Inflammatory macrophage treated with lipopolysaccharide for 4 hours (primary cell): Measurements from ENCODE around the gene NRP2.

ENCODE experiments used
- DNase-seq: peaks from one replicate; pipeline ENCODE4 v3.0.0-alpha.2; 2020

NRP2 gene

DNA sequence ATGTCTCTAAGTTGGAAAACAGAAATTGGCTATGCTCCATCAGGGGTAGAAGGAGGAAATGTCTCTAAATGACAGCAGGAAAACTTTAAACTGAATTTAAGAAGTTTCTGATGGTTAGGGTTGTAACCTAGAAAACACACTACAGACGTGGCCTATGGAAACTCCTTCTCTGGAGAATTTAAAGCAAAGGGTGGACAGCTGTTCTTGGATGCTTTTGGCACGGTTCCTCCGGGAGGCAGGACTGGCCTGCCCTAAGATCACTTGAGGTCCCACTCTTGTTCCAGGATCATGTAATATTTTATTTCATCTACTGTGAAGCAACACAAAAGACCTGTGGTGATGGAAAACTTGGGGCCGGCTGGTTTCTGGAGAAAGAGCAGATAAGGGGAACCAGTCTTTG is 77.0 kb downstream of the NRP2 start:
- DNase-seq, result no peak

DNA sequence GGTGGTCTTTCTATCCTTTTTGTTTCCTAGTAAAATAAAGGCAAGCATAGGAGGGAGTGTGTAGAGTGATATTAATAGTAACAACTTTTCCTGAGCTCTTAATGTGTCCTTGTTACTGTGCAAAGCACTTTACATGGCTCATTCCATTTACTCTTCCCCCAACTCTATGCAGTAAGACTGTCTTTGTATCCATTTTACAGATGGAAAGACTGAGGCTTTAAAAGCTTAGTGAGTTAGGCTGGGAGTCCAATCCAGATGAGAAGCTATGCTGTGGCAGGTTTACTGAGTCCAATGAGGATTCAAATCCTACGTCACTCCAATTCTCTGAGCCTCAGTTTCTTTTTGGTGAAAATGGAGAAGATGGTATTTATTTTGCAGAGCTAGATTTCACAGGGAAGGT is 77.4 kb downstream of the NRP2 start:
- DNase-seq, result no peak

DNA sequence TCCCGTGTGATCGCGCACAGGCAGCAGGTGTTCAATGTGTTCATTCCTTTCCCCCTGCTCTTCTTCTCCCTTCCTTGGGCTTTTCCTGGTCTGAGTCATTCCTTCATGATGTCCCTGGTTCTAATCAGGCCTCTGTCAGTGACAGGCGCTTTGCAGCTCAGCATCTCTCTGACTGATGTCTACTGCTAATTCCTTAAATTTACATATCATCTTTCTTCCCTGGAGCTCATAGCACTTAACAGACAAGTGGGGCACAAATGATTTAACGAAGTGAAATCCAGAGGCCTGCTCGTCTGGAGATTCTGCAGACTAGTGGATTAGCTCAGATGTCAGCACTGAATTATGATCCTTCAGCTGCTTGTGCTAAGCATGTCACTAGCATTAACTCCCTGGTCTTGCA is 77.9 kb downstream of the NRP2 start:
- DNase-seq, result no peak

DNA sequence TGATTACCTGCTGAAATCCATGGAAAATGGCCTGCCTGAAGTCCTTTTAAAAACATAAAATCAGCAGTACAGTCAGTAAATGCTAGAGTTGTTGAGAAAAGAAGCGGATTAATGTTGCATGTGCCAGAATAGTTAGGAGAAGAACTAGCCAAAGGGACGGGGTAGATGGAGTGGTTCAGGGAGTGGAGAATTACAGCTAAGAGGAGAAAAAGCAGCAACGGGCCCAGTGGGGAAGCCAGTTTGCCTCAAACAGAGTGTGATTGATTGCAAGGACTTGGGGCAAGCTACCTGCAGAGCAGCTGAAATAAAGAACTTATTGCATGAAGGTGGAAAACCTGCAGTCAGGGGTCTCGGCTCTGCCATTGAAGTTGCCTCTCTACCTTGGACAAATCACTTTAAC is 79.1 kb downstream of the NRP2 start:
- no peak for DNase-seq

DNA sequence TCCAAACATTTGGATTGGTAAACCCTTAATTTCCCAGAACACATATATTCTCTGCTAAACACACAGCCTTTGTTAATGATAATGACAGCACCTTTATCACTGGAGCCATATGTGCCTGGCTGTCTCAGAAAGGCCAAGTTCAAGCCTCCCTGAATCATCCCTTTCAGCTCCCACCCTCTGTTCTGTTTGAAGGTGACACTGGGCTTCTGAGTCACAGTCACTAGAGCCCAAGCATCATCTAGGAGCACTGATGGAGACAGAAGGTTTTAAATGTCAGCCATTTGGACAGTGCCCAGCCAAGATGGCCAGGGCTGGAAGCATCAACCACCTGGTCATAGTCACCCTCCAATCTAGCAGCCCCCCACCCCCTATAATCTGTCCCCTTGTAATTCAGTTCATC is 80.6 kb downstream of the NRP2 start:
- DNase-seq, result no peak

DNA sequence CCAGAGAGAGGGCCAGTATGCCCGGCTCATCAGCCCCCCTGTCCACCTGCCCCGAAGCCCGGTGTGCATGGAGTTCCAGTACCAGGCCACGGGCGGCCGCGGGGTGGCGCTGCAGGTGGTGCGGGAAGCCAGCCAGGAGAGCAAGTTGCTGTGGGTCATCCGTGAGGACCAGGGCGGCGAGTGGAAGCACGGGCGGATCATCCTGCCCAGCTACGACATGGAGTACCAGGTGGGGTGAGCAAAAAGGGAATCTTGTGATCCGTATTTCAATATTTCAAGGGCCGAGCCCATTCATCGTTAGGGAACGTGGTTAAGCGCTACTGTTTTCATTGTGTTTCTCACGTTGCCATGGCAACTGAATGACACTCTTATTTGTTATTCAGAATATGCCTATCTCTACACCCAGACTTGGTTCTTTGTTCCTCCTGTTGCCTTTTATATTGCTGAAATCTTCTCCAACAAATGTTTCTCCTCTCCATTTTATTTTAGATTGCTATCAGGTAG is 81.5 kb downstream of the NRP2 start:
- no peak for DNase-seq

DNA sequence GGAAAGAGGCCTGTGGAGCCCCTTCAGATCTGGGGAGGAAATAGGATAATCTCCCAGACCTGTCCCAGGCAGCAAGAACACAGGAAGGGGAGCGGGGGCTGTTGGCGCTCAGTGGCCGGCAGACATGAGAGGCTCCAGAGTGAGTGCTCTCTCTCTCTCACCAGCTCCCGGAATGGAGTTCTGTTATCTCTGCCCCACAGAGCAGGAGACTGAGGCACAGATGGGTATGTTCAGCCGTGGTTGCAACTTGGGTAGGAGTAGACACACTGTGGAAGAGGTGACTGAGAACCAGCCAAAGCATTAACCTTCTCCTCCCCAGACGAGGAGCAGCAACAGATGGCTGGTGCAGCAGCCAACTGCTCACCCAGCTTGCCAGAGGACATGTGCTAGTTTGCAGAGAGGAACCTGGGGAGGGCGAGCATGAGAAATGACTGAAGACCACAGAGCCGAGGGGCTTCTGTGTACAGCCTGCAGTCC is 82.0 kb downstream of the NRP2 start:
- DNase-seq, result no peak

DNA sequence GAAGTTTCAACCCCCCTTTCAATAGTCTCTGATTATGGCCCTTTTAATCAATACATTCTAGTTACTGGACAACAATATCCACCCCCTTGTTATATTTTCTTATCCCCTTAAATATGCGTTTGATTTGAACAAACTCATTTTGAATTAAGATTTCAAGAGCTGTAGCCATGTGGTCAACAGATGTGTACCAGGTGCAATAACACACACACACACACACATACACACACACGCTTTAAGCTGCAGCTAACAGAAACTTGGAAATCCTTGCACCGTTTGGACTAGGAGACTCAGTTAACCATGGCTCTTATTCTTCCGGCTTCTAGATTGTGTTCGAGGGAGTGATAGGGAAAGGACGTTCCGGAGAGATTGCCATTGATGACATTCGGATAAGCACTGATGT is 82.8 kb downstream of the NRP2 start:
- DNase-seq, result no peak

DNA sequence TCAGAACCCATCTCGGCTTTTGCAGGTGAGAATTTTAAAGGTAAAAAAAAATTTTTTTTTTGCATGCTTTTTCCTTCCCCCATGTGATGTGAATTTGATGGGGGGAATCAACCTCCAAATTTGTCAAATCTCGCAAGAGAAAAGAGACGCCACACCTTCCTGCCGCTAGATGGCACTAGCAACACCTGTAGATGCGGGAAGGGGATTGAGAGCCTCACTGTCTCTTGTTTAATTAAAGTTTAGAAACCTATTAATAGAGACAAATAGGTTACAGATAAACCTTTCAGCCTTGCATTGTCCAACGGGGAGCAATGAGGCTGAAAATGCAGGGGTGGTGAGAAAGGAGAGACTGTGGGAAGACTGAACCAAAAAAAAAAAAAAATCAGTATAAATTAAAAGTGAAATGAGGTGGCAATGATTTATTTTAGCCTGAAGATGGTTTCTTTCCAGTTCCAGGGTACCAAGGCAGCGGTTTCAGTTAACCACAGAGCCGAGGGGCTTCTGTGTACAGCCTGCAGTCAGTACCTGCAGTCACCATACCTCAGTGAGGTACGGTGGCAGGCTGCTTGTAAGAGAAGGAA is 84.6 kb downstream of the NRP2 start:
- peak; percentile 49 for DNase-seq

DNA sequence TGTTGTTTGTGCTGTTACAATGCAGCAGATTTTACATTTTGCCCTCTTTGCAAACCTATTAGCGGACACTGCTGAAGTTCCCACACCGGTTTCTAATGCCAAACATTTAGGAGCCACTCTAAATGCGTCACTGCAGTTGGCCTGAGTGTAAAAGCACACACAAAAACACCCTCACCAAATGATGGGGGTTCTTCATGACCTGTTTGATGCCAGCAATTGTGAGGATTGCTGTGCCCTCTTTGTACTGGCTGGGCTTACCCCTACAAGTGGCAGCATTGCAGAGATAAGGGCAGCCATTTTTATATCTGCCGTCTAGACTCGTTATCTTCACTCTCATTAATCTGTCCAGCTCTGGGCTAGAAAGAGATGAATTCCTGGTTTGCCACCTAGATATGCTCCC is 85.3 kb downstream of the NRP2 start:
- DNase-seq, result no peak

DNA sequence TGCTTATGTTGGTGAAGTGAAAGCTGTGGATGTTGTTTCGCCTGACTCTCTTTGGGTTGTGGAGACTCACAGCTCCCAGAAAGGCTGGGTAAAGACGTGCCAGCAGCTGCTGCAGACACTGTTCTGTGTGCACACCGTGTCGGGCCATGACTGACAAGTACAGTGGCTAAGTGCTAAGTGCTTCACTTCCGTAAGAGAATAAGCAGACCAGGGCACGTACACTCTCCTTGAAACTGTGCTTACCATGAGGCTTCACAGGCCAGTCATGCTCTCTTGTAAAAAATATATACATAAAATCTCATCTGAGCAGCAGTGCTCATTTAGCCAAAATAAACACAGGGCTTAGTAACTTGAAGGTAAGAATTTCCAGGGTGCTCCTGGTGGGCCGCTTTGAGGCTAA is 86.0 kb downstream of the NRP2 start:
- DNase-seq, result no peak

DNA sequence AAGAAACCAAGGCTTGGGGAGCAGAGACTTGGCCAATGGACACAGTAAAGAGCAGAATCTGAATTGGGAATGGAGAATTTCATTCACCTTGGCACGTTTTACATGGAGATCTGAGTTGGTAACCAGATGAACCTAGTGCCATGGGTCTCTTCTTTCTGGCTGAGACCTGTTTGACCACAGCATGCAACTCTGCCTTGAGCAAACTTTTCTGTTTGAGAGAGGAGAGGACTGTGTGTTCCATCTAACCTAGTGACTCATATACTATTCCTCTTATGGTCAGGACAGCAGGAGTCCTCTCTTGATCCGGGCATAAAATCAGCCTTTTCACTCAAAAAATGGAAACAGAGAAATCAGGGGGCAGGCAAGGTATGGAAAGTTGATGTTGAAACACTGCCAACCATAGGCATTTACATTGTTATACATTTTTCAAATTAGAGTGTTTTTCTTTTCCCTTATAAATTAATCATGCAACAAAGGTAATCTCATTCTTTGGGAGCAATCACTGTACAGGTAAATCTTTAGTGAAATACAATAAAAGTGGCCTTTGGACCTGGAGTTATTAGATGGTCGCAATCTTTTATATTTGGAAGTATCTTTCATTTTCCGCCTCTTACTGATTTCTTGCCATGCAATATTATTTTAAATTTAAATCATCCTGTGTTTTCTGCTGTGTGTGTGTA is 86.7 kb downstream of the NRP2 start:
- no peak for DNase-seq

DNA sequence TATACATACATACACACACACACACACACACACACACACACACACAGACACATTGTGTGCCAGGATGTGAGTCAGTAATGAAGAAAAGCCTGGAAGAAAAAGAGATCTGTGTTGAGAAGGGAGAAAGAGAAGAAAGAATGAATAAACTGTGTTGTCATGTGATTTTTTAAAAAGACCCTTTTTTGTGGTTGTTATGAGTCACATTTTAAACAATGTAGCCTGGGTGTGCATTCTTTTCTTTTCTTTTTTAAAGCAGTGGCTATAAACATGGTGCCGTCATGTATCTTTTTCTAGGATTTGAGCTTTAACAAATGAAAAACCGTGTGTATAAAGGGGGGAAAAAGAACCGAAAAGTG is 87.2 kb downstream of the NRP2 start:
- no peak for DNase-seq

DNA sequence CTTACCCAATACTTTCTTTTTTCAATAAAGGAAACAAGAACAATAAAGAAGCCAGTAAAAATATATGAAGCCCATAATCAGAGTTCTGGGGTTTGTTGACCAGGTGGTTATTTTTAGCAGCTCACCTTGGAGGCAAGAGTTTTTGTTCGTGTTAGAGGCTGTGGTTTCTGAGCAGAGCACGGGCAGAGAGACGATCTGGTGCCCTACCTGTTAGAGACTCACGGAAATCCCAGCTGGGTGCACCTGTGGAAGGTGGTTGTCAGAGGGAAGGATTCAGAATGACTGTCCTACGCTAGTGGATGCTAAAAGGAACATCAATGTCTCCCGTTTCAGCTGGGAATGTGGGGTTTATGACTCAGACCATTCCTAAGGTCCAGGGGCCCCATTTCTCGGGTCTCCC is 87.6 kb downstream of the NRP2 start:
- DNase-seq, result no peak

DNA sequence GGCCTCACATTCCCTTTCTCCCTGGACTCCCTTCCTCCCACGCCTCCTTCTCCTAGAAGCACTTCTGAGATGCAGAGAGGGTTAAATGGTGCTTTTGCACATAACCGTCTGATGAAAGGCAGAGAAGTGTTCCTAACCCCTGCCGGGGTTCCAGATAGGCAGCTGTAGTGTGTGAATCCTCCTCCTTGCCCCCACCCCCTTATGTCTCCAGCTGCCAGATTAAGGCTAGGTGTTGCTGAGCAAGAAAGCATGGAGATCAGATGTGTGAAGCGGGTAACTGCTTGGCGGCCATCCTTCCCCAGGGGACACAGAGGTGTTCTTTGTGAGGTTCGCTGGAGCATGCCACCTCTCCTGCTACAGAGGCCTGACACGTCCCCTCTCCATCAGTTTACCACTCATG is 88.3 kb downstream of the NRP2 start:
- no peak for DNase-seq

DNA sequence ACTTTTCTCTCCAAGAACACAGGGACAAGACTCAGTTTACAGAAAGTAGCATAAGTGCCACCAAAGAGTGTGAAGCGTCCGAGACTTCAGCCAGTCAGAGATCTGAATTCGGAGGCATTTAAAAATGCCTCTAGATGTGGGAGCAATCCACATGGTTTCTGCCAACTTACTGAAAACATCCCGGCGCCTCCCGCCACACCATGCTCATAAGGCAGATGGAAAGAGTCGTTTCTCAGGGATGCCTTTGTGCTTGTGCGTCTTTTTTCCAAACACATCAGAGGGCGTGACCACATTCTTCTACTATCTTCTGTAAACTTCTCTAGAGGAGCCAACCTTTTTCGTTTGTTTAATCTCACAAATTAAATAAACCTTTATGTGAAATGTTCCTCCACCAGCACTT is 88.7 kb downstream of the NRP2 start:
- no peak for DNase-seq

DNA sequence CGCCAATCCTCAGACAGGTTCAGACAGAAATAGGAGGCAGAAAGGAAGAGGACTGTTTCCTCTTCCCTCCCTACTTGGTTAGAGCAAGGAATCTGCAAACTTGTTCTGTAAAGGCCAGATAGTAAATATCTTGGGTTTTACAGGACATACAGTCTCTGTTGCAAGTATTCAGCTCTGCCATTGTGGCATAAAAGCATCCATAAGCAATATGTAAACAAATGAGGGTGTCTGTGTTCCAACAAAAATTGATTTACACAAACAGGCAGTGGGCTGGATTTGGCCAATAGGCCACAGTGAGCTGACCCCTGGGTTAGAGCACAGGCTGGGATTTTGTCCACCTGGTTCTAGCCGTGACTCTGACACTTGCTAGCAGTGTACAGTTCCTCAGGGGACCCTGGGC is 89.4 kb downstream of the NRP2 start:
- DNase-seq, result no peak

DNA sequence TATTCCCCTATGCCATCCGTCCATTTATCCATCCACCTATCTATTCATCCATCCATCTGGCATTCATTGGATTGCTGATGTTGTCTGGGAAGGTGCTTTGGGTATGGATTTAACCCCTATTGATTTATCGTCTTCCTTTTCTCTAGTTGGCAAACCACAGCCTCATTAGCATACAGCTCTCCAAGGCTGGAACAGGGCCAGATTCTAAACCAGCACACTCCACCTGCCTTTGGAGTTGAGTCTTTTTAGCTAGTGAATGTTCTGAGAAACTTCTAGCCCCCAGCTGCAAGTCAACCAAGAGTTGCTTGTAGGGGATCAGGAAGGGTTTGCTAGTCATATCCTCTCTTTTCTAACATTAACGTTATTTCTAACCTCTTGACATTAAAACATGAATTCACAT is 90.7 kb downstream of the NRP2 start:
- DNase-seq, result no peak

DNA sequence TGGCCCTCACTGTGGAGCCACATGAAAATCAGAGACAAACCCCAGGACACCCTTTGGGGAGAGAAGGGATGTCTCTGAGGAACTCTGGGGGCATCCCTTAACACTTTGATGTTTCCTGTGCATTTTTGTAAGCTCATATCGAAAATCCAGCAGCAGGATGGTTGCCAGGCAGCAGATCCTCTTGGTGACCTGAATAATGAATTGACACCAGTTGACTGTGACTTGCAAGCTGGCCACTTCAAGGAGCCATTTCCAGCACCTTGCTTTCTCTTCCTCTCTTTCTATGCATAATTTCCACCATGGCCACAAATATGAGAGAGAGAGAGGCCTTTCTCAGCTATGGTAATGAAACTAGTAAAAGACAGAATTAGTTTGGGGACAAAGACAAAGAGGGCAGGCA is 91.7 kb downstream of the NRP2 start:
- DNase-seq, result no peak

DNA sequence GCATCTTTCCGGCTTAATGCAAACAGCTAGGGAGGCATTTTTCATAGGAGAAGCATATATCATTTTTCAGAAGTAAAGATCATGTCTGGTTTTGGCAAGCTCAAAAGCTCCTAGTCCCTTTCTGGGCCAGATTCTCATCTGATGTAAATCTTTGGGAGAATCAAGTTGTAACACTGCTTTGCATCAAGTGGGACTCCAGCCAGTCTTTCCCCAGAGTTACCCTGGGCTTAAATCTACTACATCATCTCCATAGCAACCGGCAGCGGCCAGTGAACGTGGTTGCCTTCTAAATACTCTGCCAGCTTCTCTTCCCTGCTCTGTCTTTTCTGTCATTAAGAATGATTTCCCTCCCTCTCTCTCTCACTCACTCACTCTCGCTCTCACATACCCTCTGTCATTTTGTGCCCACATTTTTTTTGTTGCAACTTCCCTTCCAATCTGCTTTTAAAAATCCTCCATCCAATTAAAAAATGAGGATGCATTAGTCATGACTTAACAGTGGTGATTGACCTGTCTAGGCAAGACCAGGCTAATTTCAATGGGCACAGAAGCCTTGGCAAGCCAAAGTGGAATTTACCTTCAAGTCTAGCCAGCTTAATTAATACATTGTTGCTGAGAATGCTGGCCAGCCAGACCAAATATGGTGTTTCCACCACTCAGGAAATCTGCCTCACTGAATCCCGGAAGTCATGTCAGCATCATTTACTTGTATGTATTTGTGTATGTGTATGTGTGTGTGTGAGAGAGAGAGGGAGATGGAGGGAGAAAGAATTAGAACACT is 93.0 kb downstream of the NRP2 start:
- DNase-seq, result no peak

DNA sequence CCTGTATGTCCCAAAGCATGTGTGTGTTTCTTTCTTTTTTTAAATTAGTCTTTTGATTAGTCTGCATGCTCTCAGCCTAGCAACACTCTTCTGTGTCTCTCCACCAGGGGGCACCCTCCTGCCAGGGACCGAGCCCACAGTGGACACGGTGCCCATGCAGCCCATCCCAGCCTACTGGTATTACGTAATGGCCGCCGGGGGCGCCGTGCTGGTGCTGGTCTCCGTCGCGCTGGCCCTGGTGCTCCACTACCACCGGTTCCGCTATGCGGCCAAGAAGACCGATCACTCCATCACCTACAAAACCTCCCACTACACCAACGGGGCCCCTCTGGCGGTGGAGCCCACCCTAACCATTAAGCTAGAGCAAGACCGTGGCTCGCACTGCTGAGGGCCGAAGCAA is 93.8 kb downstream of the NRP2 start:
- DNase-seq, result peak; percentile 28

DNA sequence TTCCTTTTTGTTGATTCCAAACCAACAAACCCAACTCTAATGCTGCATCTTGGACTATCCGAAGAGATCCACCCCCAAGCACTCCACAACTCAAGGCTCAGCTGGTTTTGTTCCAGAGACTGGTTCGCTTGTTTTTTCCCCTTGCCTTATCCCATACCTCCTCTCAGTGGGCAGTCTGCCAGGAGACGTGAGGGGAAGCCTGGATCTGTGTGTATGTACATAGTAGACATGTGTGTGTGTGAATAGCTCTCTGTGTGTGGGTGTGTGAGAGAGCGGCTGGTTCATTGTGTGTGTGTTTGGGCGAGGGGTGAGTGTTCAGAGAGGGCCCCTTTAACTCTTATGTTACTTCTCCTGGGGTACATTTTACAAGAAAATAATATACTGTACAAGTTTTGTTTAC is 94.4 kb downstream of the NRP2 start:
- no peak for DNase-seq

DNA sequence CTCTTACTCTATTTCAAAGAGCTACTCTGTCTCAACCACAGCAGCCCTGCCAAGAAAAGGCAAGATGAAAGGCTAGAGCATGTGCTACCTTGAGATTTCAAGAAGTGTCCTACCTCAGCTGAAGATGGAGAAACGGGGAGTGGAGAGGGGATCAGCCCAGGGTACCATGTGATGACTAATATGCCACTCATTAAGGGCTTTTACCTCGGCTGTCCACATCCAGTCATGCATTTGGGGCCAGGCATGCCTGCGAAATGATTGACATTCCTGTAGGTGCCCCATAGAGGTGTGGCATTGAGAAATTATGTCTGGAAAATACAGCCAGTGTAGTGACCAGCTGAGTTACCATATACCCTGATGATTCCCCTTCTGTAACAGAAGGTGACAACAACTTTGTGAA is 96.1 kb downstream of the NRP2 start:
- no peak for DNase-seq

DNA sequence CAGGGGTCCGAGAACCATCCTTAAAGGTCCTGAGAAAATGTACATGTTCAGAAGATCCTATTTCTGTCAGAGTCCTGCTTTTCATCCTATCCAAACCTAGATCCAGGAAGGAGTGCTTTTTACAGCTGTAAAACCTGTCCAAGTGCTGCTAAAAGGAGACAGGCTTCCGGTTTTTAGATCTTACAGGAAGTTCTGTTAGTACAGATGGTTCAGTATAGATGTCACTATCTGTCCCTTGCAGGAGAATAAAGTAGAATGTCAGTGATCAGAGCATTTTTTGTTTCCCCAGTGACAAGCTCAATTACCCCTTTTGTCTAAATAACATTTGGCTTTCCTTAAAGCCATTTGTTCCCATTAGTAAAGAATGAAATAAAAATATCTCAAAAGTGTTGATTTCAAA is 98.3 kb downstream of the NRP2 start:
- DNase-seq, result no peak
